Progenitor cell of endocrine pancreas (in vitro differentiated cells): ENCODE data around the gene FTO. TPM values are rescaled to one million over a fixed set of nuclear protein-coding genes. Genes with fewer than 3 reads are reported as not detected.

Experiments
- DNase-seq: peaks from one replicate; pipeline ENCODE4 v3.0.0; 2021; ENCODE audit warnings: low spot score; ENCODE audit not compliant: unreplicated experiment
- H3K27ac Mint-ChIP-seq: 2 replicates; pipeline ENCODE4 v1.8.0; 2021; ENCODE audit warnings: mild to moderate bottlenecking, moderate library complexity, mixed read lengths
- H3K27me3 Mint-ChIP-seq: 2 replicates; pipeline ENCODE4 v1.8.0; 2021; ENCODE audit warnings: mixed read lengths
- H3K36me3 Mint-ChIP-seq: 2 replicates; pipeline ENCODE4 v1.8.0; 2022; ENCODE audit warnings: mixed read lengths; ENCODE audit not compliant: insufficient read depth
- H3K4me1 Mint-ChIP-seq: 2 replicates; pipeline ENCODE4 v1.8.0; 2021; ENCODE audit warnings: low read depth, mixed read lengths
- H3K4me3 Mint-ChIP-seq: 2 replicates; pipeline ENCODE4 v1.8.0; 2021; ENCODE audit warnings: low read depth, mild to moderate bottlenecking, moderate library complexity, mixed read lengths
- H3K9me3 Mint-ChIP-seq: 2 replicates; pipeline ENCODE4 v1.8.0; 2021; ENCODE audit warnings: low read depth, mixed read lengths
- total RNA-seq: library from RNA; stranded (reverse); gene quantifications from 2 replicates; pipeline ENCODE4 v1.2.1, GENCODE V29; 2021
- TF ChIP-seq, protein P1 (sequence below): fragments of 200-600 bp; sonication (generic); IDR thresholded peaks from one replicate; pipeline ENCODE4 v1.5.0; 2021; ENCODE audit warnings: antibody characterized with exemption, mild to moderate bottlenecking; ENCODE audit not compliant: unreplicated experiment

Gene FTO
- total RNA-seq, 1 donor from 2014 or later = 78.7 TPM

DNA sequence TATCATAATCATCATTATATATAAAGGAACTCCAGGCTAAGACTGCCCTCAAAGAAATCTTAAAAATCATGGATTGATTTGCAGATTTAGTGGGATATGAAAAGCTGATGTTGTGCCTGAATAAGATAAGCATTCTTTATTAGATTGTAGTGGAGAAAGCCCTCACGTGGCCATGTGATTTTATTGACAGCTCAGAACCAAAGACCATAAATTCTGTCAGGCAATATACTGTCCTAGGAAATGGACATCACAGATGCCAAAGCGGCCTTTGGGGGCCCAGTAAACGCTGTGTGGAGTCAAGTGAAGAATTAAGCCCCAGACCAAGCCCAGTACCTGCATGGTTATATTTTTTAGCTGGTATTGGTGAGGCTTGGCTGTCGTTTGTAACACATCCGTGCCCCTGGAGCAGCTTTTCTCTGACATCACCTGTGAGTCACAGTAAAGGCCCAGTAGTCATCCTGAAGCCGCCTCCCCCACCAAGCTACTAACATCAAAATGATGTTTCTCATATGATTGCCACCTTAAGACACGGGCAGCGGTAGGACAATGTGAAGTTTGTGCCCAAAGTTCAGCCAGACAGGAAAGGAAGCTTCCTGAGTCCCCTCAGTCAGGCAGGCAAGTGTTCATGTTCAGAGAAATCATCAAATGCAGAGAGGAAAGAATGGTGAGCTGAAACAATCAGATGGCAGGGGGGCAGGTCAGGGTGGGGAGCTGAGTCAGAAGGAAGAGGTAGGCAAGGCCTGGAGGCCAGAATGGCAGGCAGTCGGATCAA is 373.3 kb downstream of the FTO start:
- H3K9me3 Mint-ChIP-seq = no peaks in the 10 kb centered on the region
- H3K36me3 Mint-ChIP-seq = no peaks in the 10 kb centered on the region
- TF ChIP-seq, protein P1, sequence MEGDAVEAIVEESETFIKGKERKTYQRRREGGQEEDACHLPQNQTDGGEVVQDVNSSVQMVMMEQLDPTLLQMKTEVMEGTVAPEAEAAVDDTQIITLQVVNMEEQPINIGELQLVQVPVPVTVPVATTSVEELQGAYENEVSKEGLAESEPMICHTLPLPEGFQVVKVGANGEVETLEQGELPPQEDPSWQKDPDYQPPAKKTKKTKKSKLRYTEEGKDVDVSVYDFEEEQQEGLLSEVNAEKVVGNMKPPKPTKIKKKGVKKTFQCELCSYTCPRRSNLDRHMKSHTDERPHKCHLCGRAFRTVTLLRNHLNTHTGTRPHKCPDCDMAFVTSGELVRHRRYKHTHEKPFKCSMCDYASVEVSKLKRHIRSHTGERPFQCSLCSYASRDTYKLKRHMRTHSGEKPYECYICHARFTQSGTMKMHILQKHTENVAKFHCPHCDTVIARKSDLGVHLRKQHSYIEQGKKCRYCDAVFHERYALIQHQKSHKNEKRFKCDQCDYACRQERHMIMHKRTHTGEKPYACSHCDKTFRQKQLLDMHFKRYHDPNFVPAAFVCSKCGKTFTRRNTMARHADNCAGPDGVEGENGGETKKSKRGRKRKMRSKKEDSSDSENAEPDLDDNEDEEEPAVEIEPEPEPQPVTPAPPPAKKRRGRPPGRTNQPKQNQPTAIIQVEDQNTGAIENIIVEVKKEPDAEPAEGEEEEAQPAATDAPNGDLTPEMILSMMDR = no peak
- H3K27me3 Mint-ChIP-seq = no peaks in the 10 kb centered on the region
- H3K27ac Mint-ChIP-seq = no peak overlapping the region
- H3K4me1 Mint-ChIP-seq = peaks cover 6% of the 10 kb centered on the region
- no peak overlapping the region for H3K4me3 Mint-ChIP-seq
- no peak for DNase-seq

DNA sequence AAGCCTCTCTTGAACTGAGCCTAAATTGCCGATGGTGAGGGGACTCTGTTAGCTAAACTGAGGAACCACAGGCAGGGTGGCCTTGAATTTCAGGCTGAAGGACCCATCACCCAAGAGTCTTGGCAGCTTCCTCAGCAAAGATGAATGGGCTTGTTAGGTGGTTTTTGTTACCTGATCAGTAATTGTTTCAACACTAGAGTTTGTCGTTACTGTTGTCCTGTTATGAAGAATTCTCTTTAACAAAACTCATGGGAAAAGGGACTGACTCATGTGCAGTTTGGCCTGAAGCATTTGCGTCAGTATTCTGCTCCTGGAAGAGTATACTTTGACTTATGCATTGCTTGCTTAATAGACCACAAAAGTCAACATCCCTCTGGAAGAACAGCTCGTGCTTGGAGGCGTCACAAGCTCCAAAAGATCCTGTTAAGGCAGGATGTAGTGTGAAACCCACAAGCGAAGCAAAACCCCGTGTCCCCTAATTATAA is 376.6 kb downstream of the FTO start:
- H3K27me3 Mint-ChIP-seq = no peaks in the 10 kb centered on the region
- H3K27ac Mint-ChIP-seq = no peak overlapping the region
- H3K4me3 Mint-ChIP-seq = no peak overlapping the region
- H3K9me3 Mint-ChIP-seq = no peaks in the 10 kb centered on the region
- no peak for DNase-seq
- no peaks in the 10 kb centered on the region for H3K36me3 Mint-ChIP-seq
- H3K4me1 Mint-ChIP-seq = peaks cover 5% of the 10 kb centered on the region
- TF ChIP-seq, protein P1 = no peak

DNA sequence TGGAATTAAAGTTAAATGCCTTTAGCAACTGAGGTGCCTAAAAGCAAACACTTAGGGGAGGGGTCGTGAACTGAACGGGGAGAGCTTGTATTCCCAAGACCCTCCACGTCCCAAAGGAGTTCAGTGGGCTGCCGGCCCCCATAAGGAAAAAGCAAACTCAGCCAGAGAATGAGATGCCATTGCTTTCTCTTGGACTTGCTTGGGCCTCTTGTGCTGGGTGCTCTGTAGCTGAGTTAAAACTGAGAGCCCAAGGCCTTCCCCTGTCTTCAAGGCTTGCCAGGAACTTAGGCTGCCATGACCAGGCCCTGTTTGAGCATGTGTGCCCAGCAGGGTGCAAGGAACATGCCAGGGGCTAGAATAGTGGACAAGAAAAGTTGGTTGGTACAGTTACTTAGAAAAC is 382.8 kb downstream of the FTO start:
- peaks cover 3% of the 10 kb centered on the region for H3K36me3 Mint-ChIP-seq
- peaks cover 4% of the 10 kb centered on the region for H3K9me3 Mint-ChIP-seq
- H3K27me3 Mint-ChIP-seq = no peaks in the 10 kb centered on the region
- no peak for DNase-seq
- no peak overlapping the region for H3K4me3 Mint-ChIP-seq
- H3K4me1 Mint-ChIP-seq = no peaks in the 10 kb centered on the region
- TF ChIP-seq, protein P1 = no peak
- H3K27ac Mint-ChIP-seq = no peak overlapping the region

DNA sequence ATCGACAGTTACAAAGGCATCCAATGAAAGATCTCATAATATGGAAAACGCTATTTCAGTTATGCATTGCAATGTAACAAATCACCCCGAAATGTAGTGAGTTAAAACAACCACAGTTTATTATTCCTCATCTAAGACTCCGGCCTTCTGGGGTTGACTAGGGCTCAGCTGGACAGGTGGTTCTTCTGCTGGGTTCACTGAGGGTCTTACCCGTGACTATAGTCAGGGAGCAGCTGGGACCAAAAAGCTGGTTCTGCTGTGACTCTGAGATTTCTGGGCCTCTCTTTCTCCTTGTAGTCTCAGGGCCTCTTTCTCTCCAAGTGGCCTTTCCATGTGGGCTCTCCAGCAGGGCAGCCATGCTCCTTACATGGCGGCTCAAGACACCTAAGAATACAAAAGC is 386.6 kb downstream of the FTO start:
- Mint-ChIP-seq H3K27ac (no peak overlapping the region), H3K4me1 (no peaks in the 10 kb centered on the region), H3K4me3 (no peak overlapping the region), H3K9me3 (peaks cover 4% of the 10 kb centered on the region), H3K27me3 (peaks cover 12% of the 10 kb centered on the region), H3K36me3 (peaks cover 6% of the 10 kb centered on the region)
- DNase-seq = no peak
- TF ChIP-seq, protein P1 = no peak

DNA sequence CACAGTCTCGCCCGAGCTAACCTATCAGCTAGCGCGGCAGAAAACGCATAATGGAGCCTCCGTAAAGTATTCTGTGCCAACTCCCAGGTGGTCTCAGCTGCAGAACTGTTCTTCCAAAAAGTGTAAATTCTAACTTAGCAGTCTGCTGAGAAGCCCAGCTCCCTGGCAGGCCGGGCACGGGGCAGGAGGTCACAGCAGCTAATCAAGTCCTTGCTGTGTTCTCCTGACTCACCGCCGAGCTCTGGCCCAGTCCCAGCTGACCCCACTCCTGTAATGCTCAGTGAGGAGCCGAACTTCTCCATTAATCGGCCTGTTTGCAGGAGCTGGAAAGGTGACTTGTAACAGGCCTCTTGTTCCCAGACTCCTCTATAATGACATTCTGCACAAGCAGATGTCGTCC is 389.3 kb downstream of the FTO start:
- no peak overlapping the region for H3K27ac Mint-ChIP-seq
- peaks cover 6% of the 10 kb centered on the region for H3K36me3 Mint-ChIP-seq
- H3K4me3 Mint-ChIP-seq = no peak overlapping the region
- H3K9me3 Mint-ChIP-seq = peaks cover 4% of the 10 kb centered on the region
- DNase-seq = no peak
- TF ChIP-seq, protein P1 = no peak
- H3K4me1 Mint-ChIP-seq = peaks cover 4% of the 10 kb centered on the region
- peaks cover 16% of the 10 kb centered on the region for H3K27me3 Mint-ChIP-seq
